Measurements from ENCODE around the gene CYCS.
"Not testable (repeated sequence)": the region's sequence is repeated elsewhere in the genome, so short reads cannot be mapped to it uniquely, and the experiment has no call there.

The CYCS gene

DNA sequence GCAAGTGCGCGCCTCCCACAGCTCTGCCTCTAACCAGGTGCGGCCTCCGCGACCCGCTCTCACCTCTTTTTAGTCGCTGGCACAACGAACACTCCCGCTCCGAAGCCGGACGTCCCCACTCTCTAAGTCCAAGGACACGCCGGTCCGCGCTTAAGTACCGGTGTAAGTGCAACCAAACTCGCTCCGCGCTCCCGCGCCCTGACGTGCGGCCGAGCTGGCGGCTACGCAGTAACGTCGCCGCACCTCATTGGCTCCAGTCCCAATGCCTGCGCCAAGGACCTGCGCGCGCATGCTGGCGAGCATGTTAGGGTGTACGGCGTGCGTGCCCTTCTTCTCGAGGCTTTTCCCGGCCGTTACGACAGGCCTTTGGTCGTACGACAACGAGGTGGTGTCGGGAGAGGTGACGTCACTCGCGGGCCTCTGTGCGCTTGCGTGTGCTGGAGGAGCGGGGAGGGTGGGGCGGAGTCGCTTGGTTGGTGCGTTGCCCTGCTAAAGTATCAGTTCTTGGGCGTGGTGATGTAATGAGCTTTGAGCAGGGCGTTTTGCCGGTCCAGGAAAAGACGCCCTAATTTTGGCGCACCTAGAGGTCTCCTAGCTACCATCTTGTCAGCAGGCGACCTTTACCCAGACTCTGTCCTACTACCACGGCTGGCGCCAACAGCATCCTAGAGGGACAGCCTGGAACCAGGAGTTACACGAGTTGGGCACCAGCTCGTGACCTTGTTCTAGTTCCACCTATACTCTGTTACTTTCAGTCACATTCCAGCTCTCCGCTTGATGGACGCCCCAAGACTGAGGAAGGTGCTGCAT, at the start of gene CYCS:
Gene CYCS, minus strand, starts transcription at position 124 of the 810 bp plus-strand sequence. CDS start 1,141 bp downstream, outside the sequence.
- H3K27me3 Mint-ChIP-seq = peaks cover 3% of the 10 kb centered on the region
- DNase-seq (peak; percentile 99), ATAC-seq (peak; percentile 97)
- H3K4me1 Mint-ChIP-seq = peaks cover 50% of the 10 kb centered on the region
- no peaks in the 10 kb centered on the region for H3K9me3 Mint-ChIP-seq
- peak within 1 kb of the TSS; percentile 100 for H3K27ac Mint-ChIP-seq
- peaks cover 46% of the 10 kb centered on the region for H3K36me3 Mint-ChIP-seq (ENCODE audit: low read depth)
- H3K4me3 Mint-ChIP-seq = peak within 1 kb of the TSS; percentile 98

- no peak for ATAC-seq
- Mint-ChIP-seq H3K4me3 (no peak overlapping the region), H3K27me3 (no peaks in the 10 kb centered on the region), H3K27ac (no peak overlapping the region), H3K9me3 (peaks cover 7% of the 10 kb centered on the region), H3K4me1 (no peaks in the 10 kb centered on the region), H3K36me3 (ENCODE audit: low read depth) (peaks cover 12% of the 10 kb centered on the region)
- no peak for DNase-seq
These were observed 48.1 kb upstream of the CYCS start for GRCh38 chr7:25173184-25173583.

DNA sequence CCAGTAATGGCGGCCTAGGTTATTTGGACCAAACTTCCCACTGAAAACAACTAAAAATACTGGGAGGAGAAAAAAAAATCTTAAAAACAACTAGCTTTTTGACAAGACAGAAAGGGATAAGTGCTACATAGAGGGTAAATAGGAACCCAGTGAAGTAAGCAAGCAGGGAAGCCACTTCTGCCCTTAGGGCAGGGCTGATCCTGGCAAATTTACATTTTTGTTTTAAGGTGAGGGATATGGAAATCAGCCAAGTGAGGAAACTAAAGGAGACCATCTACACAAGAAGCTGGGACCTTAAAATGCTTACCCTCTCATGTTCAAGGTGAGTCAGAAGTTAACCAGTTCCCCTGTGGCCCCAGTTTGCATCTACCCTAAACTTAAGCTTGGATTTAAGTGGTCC, 46.5 kb upstream of the CYCS start:
- no peak for ATAC-seq
- Mint-ChIP-seq H3K27ac (no peak overlapping the region), H3K9me3 (peaks cover 7% of the 10 kb centered on the region), H3K4me1 (no peaks in the 10 kb centered on the region), H3K36me3 (ENCODE audit: low read depth) (peaks cover 6% of the 10 kb centered on the region), H3K27me3 (no peaks in the 10 kb centered on the region), H3K4me3 (no peak overlapping the region)
- no peak for DNase-seq

GRCh38 chr7:25171071-25171470, 46.0 kb upstream of the CYCS start:
- Mint-ChIP-seq H3K4me3 (no peak overlapping the region), H3K4me1 (no peaks in the 10 kb centered on the region), H3K27ac (no peak overlapping the region), H3K27me3 (no peaks in the 10 kb centered on the region), H3K36me3 (ENCODE audit: low read depth) (peaks cover 6% of the 10 kb centered on the region), H3K9me3 (peaks cover 7% of the 10 kb centered on the region)
- no peak for DNase-seq
- no peak for ATAC-seq

DNA sequence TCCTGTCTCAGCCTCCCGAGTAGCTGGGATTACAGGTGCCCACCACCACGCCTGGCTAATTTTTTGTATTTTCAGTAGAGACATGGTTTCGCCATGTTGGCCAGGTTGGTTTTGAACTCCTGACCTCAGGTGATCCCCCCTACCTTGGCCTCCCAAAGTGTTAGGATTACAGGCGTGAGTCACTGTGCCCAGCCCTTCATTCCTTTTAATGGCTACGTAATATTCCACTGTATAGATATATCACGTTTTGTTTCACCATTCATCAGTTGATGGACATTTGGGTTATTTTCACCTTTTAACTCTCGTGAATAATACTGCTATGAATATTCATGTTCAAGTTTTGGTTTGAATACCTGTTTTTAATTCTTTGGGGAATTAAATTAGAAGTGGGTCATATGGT, 44.6 kb upstream of the CYCS start:
- ATAC-seq (no peak), DNase-seq (no peak)
- Mint-ChIP-seq H3K27ac (no peak overlapping the region), H3K9me3 (peaks cover 7% of the 10 kb centered on the region), H3K27me3 (no peaks in the 10 kb centered on the region), H3K4me1 (no peaks in the 10 kb centered on the region), H3K36me3 (ENCODE audit: low read depth) (peaks cover 6% of the 10 kb centered on the region), H3K4me3 (no peak overlapping the region)

DNA sequence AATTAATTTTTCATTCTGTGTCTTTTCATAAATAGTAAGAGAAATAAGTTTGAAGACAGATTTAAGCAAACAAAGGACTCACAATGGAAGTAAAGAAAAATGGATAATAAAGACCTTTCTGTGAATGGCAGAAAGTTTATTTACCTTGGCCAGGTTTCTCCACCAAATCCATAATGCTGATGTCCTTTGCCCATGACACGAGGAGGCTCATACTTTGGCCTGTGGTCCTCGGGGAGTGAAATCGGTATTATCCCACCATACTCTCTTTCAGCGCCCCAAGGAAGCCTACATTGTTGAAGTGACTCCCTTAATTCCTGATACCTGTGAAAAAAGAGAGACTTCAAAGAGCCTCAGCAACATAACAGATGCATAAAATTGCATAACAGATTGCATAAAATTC, 43.1 kb upstream of the CYCS start:
- H3K27ac Mint-ChIP-seq = no peak overlapping the region
- DNase-seq (no peak), ATAC-seq (no peak)
- H3K4me3 Mint-ChIP-seq = no peak overlapping the region
- peaks cover 6% of the 10 kb centered on the region for H3K36me3 Mint-ChIP-seq (ENCODE audit: low read depth)
- peaks cover 7% of the 10 kb centered on the region for H3K9me3 Mint-ChIP-seq
- H3K4me1 Mint-ChIP-seq = no peaks in the 10 kb centered on the region
- no peaks in the 10 kb centered on the region for H3K27me3 Mint-ChIP-seq

- DNase-seq = no peak
- Mint-ChIP-seq H3K4me1 (no peaks in the 10 kb centered on the region), H3K9me3 (peaks cover 7% of the 10 kb centered on the region), H3K27me3 (no peaks in the 10 kb centered on the region), H3K27ac (no peak overlapping the region), H3K4me3 (no peak overlapping the region), H3K36me3 (ENCODE audit: low read depth) (peaks cover 6% of the 10 kb centered on the region)
- no peak for ATAC-seq
These were observed 42.3 kb upstream of the CYCS start for GRCh38 chr7:25167262-25167843.

DNA sequence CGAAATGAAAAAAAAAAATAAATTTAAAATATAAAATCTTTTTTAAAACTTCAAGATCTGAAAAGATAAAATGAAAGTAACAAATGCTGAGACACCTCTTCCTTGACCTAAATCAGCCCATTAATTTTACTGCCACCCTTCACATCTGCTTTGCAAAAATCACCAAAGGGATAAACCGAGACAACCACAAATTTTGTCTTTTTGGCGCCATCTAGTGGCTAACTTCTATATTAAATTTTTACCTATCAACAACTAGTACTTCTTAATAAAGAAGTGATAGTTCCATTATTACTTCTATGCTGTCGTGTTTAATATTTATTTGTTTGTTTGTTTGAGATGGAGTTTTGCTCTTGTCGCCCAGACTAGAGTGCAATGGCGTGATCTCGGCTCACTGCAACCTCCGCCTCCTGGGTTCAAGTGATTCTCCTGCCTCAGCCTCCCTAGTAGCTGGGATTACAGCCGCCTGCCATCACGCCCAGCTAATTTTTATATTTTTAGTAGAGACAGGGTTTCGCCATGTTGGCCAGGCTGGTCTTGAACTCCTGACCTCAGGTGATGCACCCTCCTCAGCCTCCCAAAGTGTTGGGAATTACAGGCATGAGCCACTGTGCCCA, 35.0 kb upstream of the CYCS start:
- not testable (repeated sequence) for H3K36me3 Mint-ChIP-seq (ENCODE audit: low read depth); H3K4me3 Mint-ChIP-seq; DNase-seq; H3K27ac Mint-ChIP-seq; H3K27me3 Mint-ChIP-seq; ATAC-seq; H3K9me3 Mint-ChIP-seq
- peaks cover 11% of the 10 kb centered on the region for H3K4me1 Mint-ChIP-seq

DNA sequence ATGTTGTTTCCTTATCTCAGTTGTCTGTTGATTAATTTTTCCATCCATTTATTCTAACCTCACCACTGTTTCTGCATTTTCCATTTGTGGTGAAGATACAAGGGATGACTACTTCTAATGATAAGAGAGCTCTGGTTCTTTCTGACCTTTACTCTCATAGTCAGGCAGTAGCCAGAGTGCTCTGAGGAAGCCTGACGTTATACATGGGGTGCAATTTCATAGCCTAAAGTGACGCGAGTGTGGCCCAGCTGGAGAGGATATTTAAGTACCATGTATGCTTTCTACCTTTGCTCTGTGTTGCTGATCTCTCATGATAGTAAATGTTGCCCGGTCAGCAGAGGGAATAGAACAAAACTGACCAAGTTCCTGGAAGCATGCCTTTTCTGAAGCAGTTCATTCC, 33.9 kb upstream of the CYCS start:
- ATAC-seq = peak; percentile 79
- DNase-seq = no peak
- H3K4me1 Mint-ChIP-seq = peaks cover 11% of the 10 kb centered on the region
- H3K4me3 Mint-ChIP-seq = no peak overlapping the region
- no peaks in the 10 kb centered on the region for H3K9me3 Mint-ChIP-seq
- no peaks in the 10 kb centered on the region for H3K27me3 Mint-ChIP-seq
- H3K27ac Mint-ChIP-seq = peak overlapping the region; percentile 36
- H3K36me3 Mint-ChIP-seq (ENCODE audit: low read depth) = peaks cover 7% of the 10 kb centered on the region

DNA sequence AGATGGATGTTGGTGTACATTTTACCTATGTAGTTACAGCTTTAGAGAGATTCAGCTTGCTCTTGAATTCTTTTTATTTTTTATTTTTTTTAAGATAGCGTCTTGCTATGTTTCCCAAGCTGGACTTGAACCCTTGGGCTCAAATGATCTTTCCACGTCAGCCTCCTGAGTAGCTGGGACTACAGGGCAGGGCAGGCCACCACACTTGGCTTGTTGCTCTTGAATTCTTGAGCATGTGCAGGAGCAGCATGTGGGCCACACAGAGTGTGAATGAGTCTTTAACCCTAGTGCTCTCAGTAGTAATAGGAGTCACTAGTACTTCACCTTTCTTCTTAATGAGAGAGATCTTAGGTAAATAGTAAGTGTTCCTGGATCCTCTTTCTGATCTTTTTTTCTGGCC, 26.7 kb upstream of the CYCS start:
- no peaks in the 10 kb centered on the region for H3K27me3 Mint-ChIP-seq
- peak overlapping the region; percentile 95 for H3K27ac Mint-ChIP-seq
- no peaks in the 10 kb centered on the region for H3K9me3 Mint-ChIP-seq
- H3K4me1 Mint-ChIP-seq = peaks cover 29% of the 10 kb centered on the region
- DNase-seq = no peak
- H3K36me3 Mint-ChIP-seq (ENCODE audit: low read depth) = peaks cover 14% of the 10 kb centered on the region
- no peak for ATAC-seq
- H3K4me3 Mint-ChIP-seq = no peak overlapping the region

- peak overlapping the region; percentile 39 for H3K4me3 Mint-ChIP-seq
- DNase-seq (no peak), ATAC-seq (no peak)
- peaks cover 13% of the 10 kb centered on the region for H3K36me3 Mint-ChIP-seq (ENCODE audit: low read depth)
- H3K27me3 Mint-ChIP-seq = no peaks in the 10 kb centered on the region
- peak overlapping the region; percentile 95 for H3K27ac Mint-ChIP-seq
- peaks cover 29% of the 10 kb centered on the region for H3K4me1 Mint-ChIP-seq
- H3K9me3 Mint-ChIP-seq = no peaks in the 10 kb centered on the region
These were observed 24.8 kb upstream of the CYCS start for GRCh38 chr7:25149836-25150235.

DNA sequence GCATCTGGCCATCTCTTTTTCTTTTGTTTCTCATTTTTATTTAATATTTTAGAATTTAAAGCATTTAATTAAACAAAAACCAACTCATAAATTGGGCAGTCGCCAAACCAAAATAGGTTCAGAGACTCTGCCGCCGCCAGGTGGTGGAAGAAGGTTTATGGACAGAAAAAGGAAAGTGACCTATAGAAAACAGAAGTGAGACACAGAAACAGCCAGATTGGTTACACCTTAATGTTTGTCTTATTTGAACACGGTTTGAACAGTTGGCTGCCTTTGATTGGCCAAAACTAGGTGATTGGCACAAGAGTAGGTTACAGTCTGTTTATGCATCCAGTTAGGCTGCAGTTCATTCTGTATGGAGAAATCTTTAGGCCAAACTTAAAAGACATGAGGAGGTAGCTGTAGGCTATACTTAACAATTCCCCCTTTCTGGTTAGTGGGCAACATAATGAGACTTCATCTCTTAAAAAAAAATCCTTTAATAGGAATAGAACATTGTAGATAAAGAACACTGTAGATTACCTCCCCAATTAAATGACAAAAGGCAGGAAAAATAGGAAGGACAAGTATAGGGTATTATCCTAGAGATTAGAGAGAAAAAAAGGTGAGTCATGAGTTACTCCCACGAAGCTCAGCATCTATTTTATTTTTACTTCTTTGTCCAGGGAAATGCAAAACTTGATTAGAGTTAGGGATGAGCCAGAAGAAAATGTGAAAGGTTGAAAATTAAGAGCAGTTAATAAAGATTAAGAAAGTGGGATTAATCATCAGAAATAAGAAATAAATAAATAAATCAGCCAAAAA, 23.9 kb upstream of the CYCS start:
- Mint-ChIP-seq H3K4me3 (no peak overlapping the region), H3K9me3 (no peaks in the 10 kb centered on the region), H3K27ac (peak overlapping the region; percentile 95), H3K4me1 (peaks cover 29% of the 10 kb centered on the region), H3K27me3 (no peaks in the 10 kb centered on the region), H3K36me3 (ENCODE audit: low read depth) (peaks cover 13% of the 10 kb centered on the region)
- DNase-seq = no peak
- no peak for ATAC-seq

GRCh38 chr7:25143763-25144162, 18.7 kb upstream of the CYCS start:
- no peak overlapping the region for H3K4me3 Mint-ChIP-seq
- H3K9me3 Mint-ChIP-seq = no peaks in the 10 kb centered on the region
- no peaks in the 10 kb centered on the region for H3K27me3 Mint-ChIP-seq
- H3K36me3 Mint-ChIP-seq (ENCODE audit: low read depth) = no peaks in the 10 kb centered on the region
- no peak for ATAC-seq
- H3K4me1 Mint-ChIP-seq = no peaks in the 10 kb centered on the region
- H3K27ac Mint-ChIP-seq = no peak overlapping the region
- DNase-seq = no peak

DNA sequence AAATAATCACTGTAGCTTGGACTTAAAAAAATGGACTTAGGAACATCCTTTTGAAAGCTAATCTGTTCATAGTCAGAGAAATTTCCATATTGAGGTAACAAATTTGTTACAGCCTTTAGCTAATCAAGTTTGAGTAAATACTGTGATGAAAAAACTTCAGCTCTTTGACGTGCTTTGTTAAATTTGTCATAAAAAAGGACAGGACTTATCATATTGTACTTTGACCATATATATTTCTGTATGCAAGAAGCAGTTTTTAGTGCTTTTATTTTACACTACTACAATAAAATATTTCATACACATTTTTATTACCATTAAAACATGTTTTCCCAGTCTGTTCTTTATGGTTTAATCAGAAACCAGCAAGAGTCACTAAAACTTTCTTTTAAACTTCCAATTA, 14.5 kb upstream of the CYCS start:
- no peaks in the 10 kb centered on the region for H3K36me3 Mint-ChIP-seq (ENCODE audit: low read depth)
- no peaks in the 10 kb centered on the region for H3K4me1 Mint-ChIP-seq
- no peaks in the 10 kb centered on the region for H3K27me3 Mint-ChIP-seq
- no peak overlapping the region for H3K4me3 Mint-ChIP-seq
- H3K9me3 Mint-ChIP-seq = no peaks in the 10 kb centered on the region
- DNase-seq (no peak), ATAC-seq (no peak)
- no peak overlapping the region for H3K27ac Mint-ChIP-seq

Measured in activated naive CD8-positive, alpha-beta T cell treated with anti-CD3 and anti-CD28 coated beads, Interleukin-2, amount 50 U/mL, for 24 hours (primary cell).